ENCODE data around the gene DUS1L.

Gene DUS1L

GRCh38 chr17:82029990-82030469 lies 35.6 kb downstream of the DUS1L start:
- TF ChIP-seq EZH2phosphoT487 (IDR thresholded peaks at IDR 0.05; ENCODE audit: low read length) = no peak
- TF ChIP-seq EZH2 (optimal IDR thresholded peaks at IDR 0.05; ENCODE audit: low read depth, low read length) = no peak
- TF ChIP-seq CTCF (IDR thresholded peaks at IDR 0.05; ENCODE audit: low read length) = no peak
- Histone ChIP-seq H3K4me3 (ENCODE audit: low read length) (no peak overlapping the region), H3F3A (ENCODE audit: insufficient read depth, low read length) (peaks cover 12% of the 10 kb centered on the region; the same call in 1 of the 2 replicates), H3K27me3 (replicated peaks; ENCODE audit: insufficient read depth, low read length) (no peaks in the 10 kb centered on the region), H3K4me1 (ENCODE audit: low read length) (peaks cover 6% of the 10 kb centered on the region; the same call in 1 of the 2 replicates), H3K79me2 (ENCODE audit: low read length) (no peaks in the 10 kb centered on the region), H3K27ac (ENCODE audit: low read length) (no peak overlapping the region), H2AFZ (ENCODE audit: low read length) (no peak overlapping the region), H3K4me2 (ENCODE audit: low read depth, low read length) (peak overlapping the region; percentile 98), H4K20me1 (ENCODE audit: insufficient read depth, low read length) (no peaks in the 10 kb centered on the region), H3K36me3 (replicated peaks; ENCODE audit: insufficient read depth, low read length) (no peaks in the 10 kb centered on the region), H3K9me3 (replicated peaks; ENCODE audit: insufficient read depth, low read length) (no peaks in the 10 kb centered on the region), H3K9ac (ENCODE audit: low read length) (no peak overlapping the region), H3K9me2 (replicated peaks; ENCODE audit: insufficient read depth, low read length) (no peaks in the 10 kb centered on the region)
- no peak for DNase-seq

GRCh38 chr17:82029391-82029790 lies 36.2 kb downstream of the DUS1L start:
- no peaks in the 10 kb centered on the region for H4K20me1 ChIP-seq (ENCODE audit: insufficient read depth, low read length)
- no peak overlapping the region for H3K9ac ChIP-seq (ENCODE audit: low read length)

GRCh38 chr17:82028966-82029365 lies 36.6 kb downstream of the DUS1L start:
- Histone ChIP-seq H3K9ac (ENCODE audit: low read length) (no peak overlapping the region), H3K27ac (ENCODE audit: low read length) (no peak overlapping the region), H3K9me2 (replicated peaks; ENCODE audit: insufficient read depth, low read length) (no peaks in the 10 kb centered on the region), H3K4me2 (ENCODE audit: low read depth, low read length) (no peak overlapping the region), H4K20me1 (ENCODE audit: insufficient read depth, low read length) (no peaks in the 10 kb centered on the region), H3K9me3 (replicated peaks; ENCODE audit: insufficient read depth, low read length) (no peaks in the 10 kb centered on the region), H2AFZ (ENCODE audit: low read length) (no peak overlapping the region), H3K4me3 (ENCODE audit: low read length) (no peak overlapping the region), H3F3A (ENCODE audit: insufficient read depth, low read length) (peaks cover 12% of the 10 kb centered on the region; the same call in 1 of the 2 replicates), H3K27me3 (replicated peaks; ENCODE audit: insufficient read depth, low read length) (no peaks in the 10 kb centered on the region), H3K36me3 (replicated peaks; ENCODE audit: insufficient read depth, low read length) (no peaks in the 10 kb centered on the region), H3K4me1 (ENCODE audit: low read length) (peaks cover 11% of the 10 kb centered on the region), H3K79me2 (ENCODE audit: low read length) (0 out of 2 replicates have a peak, but pooled peaks cover 7% of the 10 kb centered on the region)
- DNase-seq = no peak
- TF ChIP-seq EZH2 (optimal IDR thresholded peaks at IDR 0.05; ENCODE audit: low read depth, low read length) (no peak), CTCF (IDR thresholded peaks at IDR 0.05; ENCODE audit: low read length) (no peak), EZH2phosphoT487 (IDR thresholded peaks at IDR 0.05; ENCODE audit: low read length) (no peak)

More at GRCh38 chr17:82029391-82029790, 36.2 kb downstream of the DUS1L start:
- Histone ChIP-seq H2AFZ (ENCODE audit: low read length) (no peak overlapping the region), H3K4me1 (ENCODE audit: low read length) (peaks cover 7% of the 10 kb centered on the region; the same call in 1 of the 2 replicates), H3F3A (ENCODE audit: insufficient read depth, low read length) (peaks cover 12% of the 10 kb centered on the region; the same call in 1 of the 2 replicates), H3K4me2 (ENCODE audit: low read depth, low read length) (no peak overlapping the region), H3K27me3 (replicated peaks; ENCODE audit: insufficient read depth, low read length) (no peaks in the 10 kb centered on the region), H3K79me2 (ENCODE audit: low read length) (0 out of 2 replicates have a peak, but pooled peaks cover 3% of the 10 kb centered on the region), H3K4me3 (ENCODE audit: low read length) (no peak overlapping the region), H3K9me3 (replicated peaks; ENCODE audit: insufficient read depth, low read length) (no peaks in the 10 kb centered on the region), H3K27ac (ENCODE audit: low read length) (no peak overlapping the region), H3K36me3 (replicated peaks; ENCODE audit: insufficient read depth, low read length) (no peaks in the 10 kb centered on the region), H3K9me2 (replicated peaks; ENCODE audit: insufficient read depth, low read length) (no peaks in the 10 kb centered on the region)
- DNase-seq = no peak
- TF ChIP-seq CTCF (IDR thresholded peaks at IDR 0.05; ENCODE audit: low read length) (no peak), EZH2phosphoT487 (IDR thresholded peaks at IDR 0.05; ENCODE audit: low read length) (no peak), EZH2 (optimal IDR thresholded peaks at IDR 0.05; ENCODE audit: low read depth, low read length) (no peak)
